ENCODE data around the gene ADAM12. TPM values are rescaled to one million over a fixed set of nuclear protein-coding genes. Genes with fewer than 3 reads are reported as not detected.

The ADAM12 gene
- total and polyA plus RNA-seq, 2 donors (not counting 3 experiments of a cell fraction or from before 2014, with no cell fraction given) = 0.22 to 0.33 TPM

GRCh38 chr10:126045861-126046260 lies 342.4 kb downstream of the ADAM12 start:
- intact Hi-C loops (cut with micrococcal nuclease) = loop anchor here (10.0 kb wide), 1 partner anchor 151 kb away; the partner anchor contains the start of gene FANK1
- no peaks in the 10 kb centered on the region for H3K9me1 ChIP-seq (replicated peaks; ENCODE audit: control insufficient read depth, extremely low read depth, insufficient read depth, low read length)
- BruUV-seq (replicated peaks) = no TSS peak
- POLR2A ChIA-PET = no interaction called here
- no peaks in the 10 kb centered on the region for H3K79me2 ChIP-seq (ENCODE audit: control insufficient read depth, insufficient read depth, low read length)
- no peak overlapping the region for H3K4me3 ChIP-seq (replicated peaks in 1 of 3; ENCODE audit: insufficient read depth in 1 of 3, low read depth in 1 of 3, low read length in 3 of 3)
- H3K9ac ChIP-seq (replicated peaks; ENCODE audit: extremely low read depth, insufficient read depth, low read length) = no peak overlapping the region
- no peaks in the 10 kb centered on the region for H3K27me3 ChIP-seq (ENCODE audit: control insufficient read depth in 2 of 2, insufficient read depth in 2 of 2, low read length in 2 of 2)
- DNase-seq (ENCODE audit: low read depth, low spot score) (no peak), FAIRE-seq (no peak)
- no peak overlapping the region for H3K4me2 ChIP-seq (ENCODE audit: insufficient read depth, low read length)
- no peak overlapping the region for H2AFZ ChIP-seq (ENCODE audit: low read depth, low read length)
- H3K4me1 ChIP-seq (ENCODE audit: control insufficient read depth, extremely low read depth, insufficient read depth, low read length) = peaks cover 35% of the 10 kb centered on the region
- TF ChIP-seq MYC (IDR thresholded peaks at IDR 0.05; ENCODE audit: low read depth, low read length) = no peak
- no peak for TF ChIP-seq FOS (IDR thresholded peaks at IDR 0.05; ENCODE audit: borderline replicate concordance, insufficient read depth, low read length)
- TF ChIP-seq EZH2 (IDR thresholded peaks at IDR 0.05; ENCODE audit: borderline replicate concordance, low read depth, low read length, severe bottlenecking) = no peak
- no peak for TF ChIP-seq CTCF (IDR thresholded peaks at IDR 0.05; ENCODE audit: extremely low read depth in 1 of 2, insufficient read depth in 1 of 2, low read depth in 1 of 2, low read length in 2 of 2)
- TF ChIP-seq POLR2AphosphoS5 (IDR thresholded peaks at IDR 0.05; ENCODE audit: insufficient read depth, low read depth, low read length) = no peak
- TF ChIP-seq POLR2A (IDR thresholded peaks at IDR 0.05; ENCODE audit: low read depth, low read length) = no peak
- TF ChIP-seq JUN (IDR thresholded peaks at IDR 0.05; ENCODE audit: borderline replicate concordance, insufficient read depth, insufficient read length, low read depth) = no peak
- no peaks in the 10 kb centered on the region for H3K9me3 ChIP-seq (replicated peaks; ENCODE audit: control insufficient read depth, insufficient read depth, low read length)
- H3K36me3 ChIP-seq (ENCODE audit: control insufficient read depth in 2 of 2, extremely low read depth in 1 of 2, insufficient read depth in 2 of 2, low read length in 2 of 2) = no peaks in the 10 kb centered on the region
- no peak overlapping the region for H3K27ac ChIP-seq (ENCODE audit: insufficient read depth, low read depth, low read length)
- dilution Hi-C loops (cut with MboI; ENCODE audit: extremely low pct_ligation_motif_present, low sequenced_read_pairs) = no loop called here
- no peaks in the 10 kb centered on the region for H4K20me1 ChIP-seq (replicated peaks; ENCODE audit: control insufficient read depth, extremely low read depth, insufficient read depth, low read length)
- CTCF ChIA-PET = no interaction called here
